SK-N-SH treated with all-trans-retinoic acid at 6 μM for 48 hours (cell line): ENCODE data around the gene SF1.

Experiments
- ARNTL ChIP-seq: fragments of 450-650 bp; formaldehyde crosslinking; IDR thresholded peaks from 2 replicates; pipeline ENCODE4 v1.5.0; 2020; ENCODE audit warnings: low read depth, mild to moderate bottlenecking, moderate library complexity, borderline replicate concordance
- CREB5 ChIP-seq: fragments of 250-450 bp; sonication (Bioruptor Pico); IDR thresholded peaks from 2 replicates; pipeline ENCODE4 v1.5.1; 2020; ENCODE audit warnings: low read depth, mild to moderate bottlenecking, moderate library complexity
- ESRRG ChIP-seq: fragments of 250-450 bp; sonication (Bioruptor Pico); IDR thresholded peaks from 2 replicates; pipeline ENCODE4 v1.6.1; 2021; ENCODE audit warnings: mild to moderate bottlenecking
- GLIS3 ChIP-seq: fragments of 250-450 bp; sonication (Bioruptor Pico); IDR thresholded peaks from 2 replicates; pipeline ENCODE4 v1.5.0; 2020; ENCODE audit warnings: mild to moderate bottlenecking, moderate library complexity
- ISL1 ChIP-seq: fragments of 250-450 bp; sonication (Bioruptor Pico); IDR thresholded peaks from 2 replicates; pipeline ENCODE4 v2.1.2; 2022; ENCODE audit warnings: mild to moderate bottlenecking, moderate library complexity
- PATZ1 ChIP-seq: fragments of 250-450 bp; sonication (Bioruptor Pico); IDR thresholded peaks from 2 replicates; pipeline ENCODE4 v1.8.0; 2020; ENCODE audit warnings: mild to moderate bottlenecking, moderate library complexity, borderline replicate concordance
- POU6F1 ChIP-seq: fragments of 250-450 bp; sonication (Bioruptor Pico); IDR thresholded peaks from 2 replicates; pipeline ENCODE4 v1.8.0; 2021; ENCODE audit warnings: low read depth, mild to moderate bottlenecking, moderate library complexity, borderline replicate concordance
- PPARA ChIP-seq: fragments of 250-450 bp; sonication (Bioruptor Pico); IDR thresholded peaks from 2 replicates; pipeline ENCODE4 v1.5.0; 2020; ENCODE audit warnings: mild to moderate bottlenecking, borderline replicate concordance
- SNAI2 ChIP-seq: fragments of 250-450 bp; sonication (Bioruptor Pico); IDR thresholded peaks from 2 replicates; pipeline ENCODE4 v1.5.0; 2020; ENCODE audit warnings: mild to moderate bottlenecking, moderate library complexity
- TSHZ2 ChIP-seq: fragments of 250-450 bp; sonication (Bioruptor Pico); IDR thresholded peaks from 2 replicates; pipeline ENCODE4 v1.5.0; 2020; ENCODE audit warnings: mild to moderate bottlenecking, moderate library complexity
- ZFP3 ChIP-seq: fragments of 250-450 bp; sonication (Bioruptor Pico); IDR thresholded peaks from 2 replicates; pipeline ENCODE4 v1.5.0; 2020; ENCODE audit warnings: mild to moderate bottlenecking, moderate library complexity
- ZFP30 ChIP-seq: fragments of 450-650 bp; formaldehyde crosslinking; IDR thresholded peaks from 2 replicates; pipeline ENCODE4 v1.5.0; 2022; ENCODE audit warnings: mild to moderate bottlenecking, moderate library complexity
- ZNF565 ChIP-seq: fragments of 450-650 bp; formaldehyde crosslinking; conservative IDR thresholded peaks from 2 replicates; pipeline ENCODE4 v1.5.0; 2020; ENCODE audit warnings: low read depth, mild to moderate bottlenecking, moderate library complexity
- ZNF8 ChIP-seq: fragments of 450-650 bp; formaldehyde crosslinking; IDR thresholded peaks from 2 replicates; pipeline ENCODE4 v1.5.0; 2020; ENCODE audit warnings: mild to moderate bottlenecking, moderate library complexity

GRCh38 chr11:64760759-64761420 lies 17.5 kb downstream of the SF1 start:
- no peak for TF ChIP-seq ARNTL
- no peak for TF ChIP-seq PATZ1 (CRISPR knock-in tag)
- no peak for TF ChIP-seq ISL1 (CRISPR knock-in tag)
- TF ChIP-seq ZFP3: no peak
- TF ChIP-seq CREB5 (CRISPR knock-in tag): no peak
- no peak for TF ChIP-seq ZNF8 (CRISPR knock-in tag)
- no peak for TF ChIP-seq TSHZ2 (CRISPR knock-in tag)
- TF ChIP-seq ZNF565 (CRISPR knock-in tag): no peak
- no peak for TF ChIP-seq PPARA (CRISPR knock-in tag)
- no peak for TF ChIP-seq SNAI2 (CRISPR knock-in tag)
- TF ChIP-seq ESRRG (CRISPR knock-in tag): no peak
- TF ChIP-seq ZFP30 (CRISPR knock-in tag): no peak
- TF ChIP-seq POU6F1 (CRISPR knock-in tag): no peak
- no peak for TF ChIP-seq GLIS3 (CRISPR knock-in tag)
